Activated CD8-positive, alpha-beta memory T cell treated with anti-CD3 and anti-CD28 coated beads, Interleukin-2, amount 50 U/mL, for 1 hour (primary cell): ENCODE measurements around the gene ZNF571.

Experiments used
- DNase-seq: peaks from one replicate; pipeline ENCODE4 v3.0.0-alpha.2; 2020; ENCODE audit errors: extremely low read depth

The ZNF571 gene

DNA sequence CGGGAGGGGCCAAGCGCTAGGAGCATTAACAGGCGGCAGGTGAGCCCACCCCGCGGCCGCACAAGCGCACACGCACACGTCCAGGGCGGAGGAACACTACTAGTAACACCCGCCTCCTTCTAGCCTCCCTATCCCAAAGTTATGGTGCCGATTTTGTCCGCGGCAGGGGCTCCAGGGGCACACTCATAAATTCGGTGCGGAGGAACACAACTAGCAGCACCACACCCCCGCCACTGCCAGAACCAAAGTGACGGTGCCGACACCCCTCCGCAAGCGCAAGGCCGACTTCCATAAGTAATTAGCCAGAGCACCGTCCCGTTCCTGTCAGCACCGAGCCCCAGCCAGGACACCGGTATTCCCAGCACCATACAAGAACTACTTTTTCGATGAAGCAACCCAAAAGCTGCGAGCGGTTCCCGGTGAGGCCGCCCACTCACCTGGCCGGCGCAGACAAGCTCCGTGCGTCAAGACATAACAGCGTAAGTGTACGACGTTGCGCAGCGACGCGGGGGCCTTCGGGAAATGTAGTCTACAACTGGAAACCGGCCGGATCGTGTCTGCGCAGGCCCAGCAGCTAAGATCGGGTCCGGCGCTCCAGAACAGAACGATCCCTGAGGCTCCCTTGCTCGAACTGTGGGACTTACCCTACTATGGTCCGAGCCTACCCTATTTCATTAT lies at the start of gene ZNF571, which contains the start of gene ZNF540:
Gene ZNF571 (minus strand): TSS at position 489 of the 678 bp plus-strand sequence. CDS start 8,116 bp downstream, outside the sequence.
Gene ZNF540 (plus strand): TSS at position 573 of the 678 bp plus-strand sequence. CDS start 3,572 bp downstream, outside the sequence.
- peak; percentile 83 for DNase-seq

DNA sequence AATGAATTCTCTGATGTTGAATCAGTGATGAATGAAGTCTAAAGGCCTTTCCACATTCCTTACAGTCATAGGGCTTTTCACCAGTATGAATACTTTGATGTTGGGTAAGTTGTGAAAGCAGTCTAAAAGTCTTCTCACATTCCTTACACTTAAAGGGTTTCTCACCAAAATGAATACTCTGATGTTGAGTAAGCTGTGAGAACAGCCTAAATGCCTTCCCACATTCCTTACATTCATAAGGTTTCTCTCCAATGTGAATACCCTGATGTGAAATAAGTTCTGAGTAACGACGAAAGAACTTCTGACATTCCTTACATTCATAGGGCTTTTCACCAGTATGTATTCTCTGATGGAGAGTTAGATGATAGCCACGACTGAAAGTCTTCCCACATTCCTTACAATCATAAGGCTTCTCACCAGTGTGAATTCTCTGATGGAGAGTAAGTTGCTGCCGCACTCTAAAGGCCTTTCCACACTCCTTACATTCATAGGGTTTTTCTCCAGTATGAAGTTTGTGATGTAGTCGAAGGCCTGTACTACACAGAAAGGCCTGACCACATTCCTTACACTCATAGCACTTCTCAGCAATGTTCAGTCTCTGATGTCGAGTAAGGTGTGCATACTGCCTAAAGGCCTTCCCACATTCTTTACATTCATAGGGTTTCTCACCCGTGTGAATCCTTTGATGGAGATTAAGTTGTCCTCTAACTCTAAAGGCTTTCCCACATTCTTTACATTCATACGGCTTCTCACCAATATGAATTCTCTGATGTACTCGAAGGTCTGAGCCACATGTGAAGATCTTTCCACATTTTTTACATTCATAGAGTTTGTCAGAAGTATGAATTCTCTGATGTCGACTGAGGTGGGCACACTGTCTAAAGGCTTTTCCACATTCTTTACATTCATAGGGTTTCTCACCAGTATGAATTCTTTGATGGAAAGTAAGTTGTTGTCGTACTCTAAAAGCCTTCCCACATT lies 40.8 kb upstream of the ZNF571 start:
- DNase-seq, result no peak

DNA sequence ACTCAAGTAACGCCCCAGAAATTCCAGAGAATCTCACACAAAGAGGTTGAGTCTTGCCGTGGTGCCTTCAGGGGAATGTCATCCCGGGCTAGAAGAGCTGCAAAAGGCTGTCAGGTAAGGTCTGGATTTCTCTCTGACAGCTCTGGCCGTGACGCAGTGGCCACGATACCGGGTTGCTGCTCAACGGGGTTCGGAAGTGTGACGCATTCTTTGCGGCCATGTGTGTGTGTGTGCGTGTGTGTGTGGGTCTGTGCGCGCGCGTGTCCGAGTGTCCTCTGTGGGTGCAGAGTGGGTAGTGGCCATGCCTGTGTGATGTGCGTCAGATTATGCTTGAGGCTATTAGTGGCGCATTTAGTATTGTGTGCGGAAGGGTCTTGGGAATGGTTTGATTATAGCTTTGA lies 390 bp upstream of the ZNF571 start:
- peak; percentile 54 for DNase-seq

DNA sequence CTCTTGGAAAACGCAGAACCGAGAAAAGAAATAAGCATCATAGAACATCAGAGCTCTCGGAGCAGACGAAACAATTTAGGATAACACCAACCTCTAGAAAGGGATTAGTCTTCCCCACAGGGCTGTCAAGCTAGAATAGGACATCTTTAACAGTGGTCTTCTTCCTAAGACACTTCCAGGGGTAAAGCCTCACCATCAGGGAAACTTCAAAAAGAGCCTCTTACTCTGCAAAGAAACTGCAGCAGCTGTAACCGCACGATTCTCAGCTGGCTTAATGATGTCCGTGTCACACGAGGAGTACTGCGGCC lies 642 bp downstream of the ZNF571 start:
- no peak for DNase-seq

DNA sequence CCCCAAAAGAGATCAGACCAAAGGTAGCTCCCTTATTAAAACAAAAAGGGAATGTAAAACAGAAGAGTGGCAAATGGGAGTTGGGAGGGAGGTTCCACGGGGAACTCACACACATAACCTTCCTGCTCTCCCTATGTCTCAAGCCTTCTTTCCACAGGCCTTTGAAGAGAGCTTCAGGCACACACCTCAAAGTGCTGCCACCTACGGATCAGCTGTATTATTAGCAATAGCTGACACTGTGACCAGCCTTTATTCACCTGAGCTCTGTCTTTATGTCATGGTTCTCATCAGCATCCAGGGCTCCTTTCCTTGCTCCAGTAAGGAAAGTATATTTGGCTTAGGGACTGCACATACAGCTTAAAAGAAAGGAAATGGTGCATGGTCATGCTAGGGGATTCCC lies 11.3 kb downstream of the ZNF571 start:
- no peak for DNase-seq

DNA sequence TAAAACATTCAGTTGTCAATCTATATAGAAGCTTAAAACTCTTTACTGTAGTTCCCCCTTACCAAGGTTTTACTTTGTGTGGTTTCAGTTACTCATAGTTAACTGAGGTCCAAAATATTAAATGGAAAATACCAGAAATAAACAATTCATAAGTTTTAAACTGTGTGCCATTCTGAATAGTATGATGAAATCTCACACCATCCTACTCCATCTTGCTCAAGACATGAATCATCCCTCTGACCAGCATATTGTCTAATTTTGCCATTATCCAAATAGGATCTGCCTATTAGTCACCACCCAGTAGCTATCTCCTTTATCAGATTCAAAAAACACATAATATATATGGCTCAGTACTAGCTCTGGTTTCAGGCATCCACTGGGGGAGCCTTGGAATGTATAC lies 22.4 kb downstream of the ZNF571 start:
- DNase-seq, result no peak

DNA sequence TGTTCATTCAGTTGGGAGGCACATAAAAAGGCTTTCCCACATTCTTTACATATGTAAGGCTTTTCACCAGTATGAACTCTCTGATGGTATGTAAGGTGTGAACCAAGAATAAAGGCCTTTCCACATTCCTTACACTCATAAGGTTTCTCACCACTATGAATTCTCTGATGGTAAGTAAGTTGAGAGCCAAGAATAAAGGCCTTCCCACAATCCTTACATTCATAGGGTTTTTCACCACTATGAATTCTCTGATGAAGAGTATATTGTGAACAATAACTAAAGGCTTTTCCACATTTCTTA lies 29.3 kb downstream of the ZNF571 start:
- no peak for DNase-seq

DNA sequence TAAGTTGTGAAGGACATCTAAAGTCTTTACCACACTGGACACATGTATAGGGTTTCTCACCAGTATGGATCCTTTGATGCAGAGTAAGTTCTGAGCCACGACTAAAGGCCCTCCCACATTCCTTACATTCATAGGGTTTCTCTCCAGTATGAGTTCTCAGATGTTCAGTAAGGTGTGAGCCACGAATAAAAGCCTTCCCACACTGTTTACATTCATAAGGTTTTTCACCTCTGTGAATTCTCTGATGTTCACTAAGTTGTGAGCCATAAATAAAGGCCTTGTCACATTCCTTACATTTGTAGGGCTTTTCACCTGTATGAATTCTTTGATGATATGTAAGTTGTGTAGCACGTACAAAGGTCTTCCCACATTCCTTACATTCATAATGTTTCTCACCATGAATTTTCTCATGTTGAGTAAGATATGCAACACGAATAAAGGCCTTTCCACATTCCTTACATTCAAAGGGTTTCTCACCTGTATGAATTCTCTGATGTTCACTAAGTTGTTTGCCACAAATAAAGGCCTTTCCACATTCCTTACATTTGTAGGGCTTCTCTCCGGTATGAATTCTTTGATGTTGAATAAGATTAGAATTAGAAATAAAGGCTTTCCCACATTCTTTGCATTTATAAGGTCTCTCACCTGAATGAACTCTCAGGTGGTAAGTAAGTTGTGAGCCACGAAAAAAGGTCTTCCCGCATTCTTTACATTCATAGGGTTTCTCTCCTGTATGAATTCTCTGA lies 29.8 kb downstream of the ZNF571 start:
- DNase-seq, result no peak

DNA sequence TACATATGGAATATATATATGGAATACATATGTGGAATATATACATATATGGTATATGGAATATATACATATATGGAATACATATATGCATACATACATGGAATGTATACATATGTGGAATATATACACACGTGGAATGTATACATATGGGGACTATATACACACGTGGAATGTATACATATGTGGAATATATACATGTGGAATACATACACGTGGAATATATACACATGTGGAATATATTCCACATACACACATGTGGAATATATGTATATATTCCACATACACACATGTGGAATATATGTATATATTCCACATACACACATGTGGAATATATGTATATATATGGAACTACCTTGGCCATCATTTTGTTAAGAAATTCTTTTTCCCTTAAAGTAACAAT lies 31.1 kb downstream of the ZNF571 start:
- DNase-seq, result no peak

DNA sequence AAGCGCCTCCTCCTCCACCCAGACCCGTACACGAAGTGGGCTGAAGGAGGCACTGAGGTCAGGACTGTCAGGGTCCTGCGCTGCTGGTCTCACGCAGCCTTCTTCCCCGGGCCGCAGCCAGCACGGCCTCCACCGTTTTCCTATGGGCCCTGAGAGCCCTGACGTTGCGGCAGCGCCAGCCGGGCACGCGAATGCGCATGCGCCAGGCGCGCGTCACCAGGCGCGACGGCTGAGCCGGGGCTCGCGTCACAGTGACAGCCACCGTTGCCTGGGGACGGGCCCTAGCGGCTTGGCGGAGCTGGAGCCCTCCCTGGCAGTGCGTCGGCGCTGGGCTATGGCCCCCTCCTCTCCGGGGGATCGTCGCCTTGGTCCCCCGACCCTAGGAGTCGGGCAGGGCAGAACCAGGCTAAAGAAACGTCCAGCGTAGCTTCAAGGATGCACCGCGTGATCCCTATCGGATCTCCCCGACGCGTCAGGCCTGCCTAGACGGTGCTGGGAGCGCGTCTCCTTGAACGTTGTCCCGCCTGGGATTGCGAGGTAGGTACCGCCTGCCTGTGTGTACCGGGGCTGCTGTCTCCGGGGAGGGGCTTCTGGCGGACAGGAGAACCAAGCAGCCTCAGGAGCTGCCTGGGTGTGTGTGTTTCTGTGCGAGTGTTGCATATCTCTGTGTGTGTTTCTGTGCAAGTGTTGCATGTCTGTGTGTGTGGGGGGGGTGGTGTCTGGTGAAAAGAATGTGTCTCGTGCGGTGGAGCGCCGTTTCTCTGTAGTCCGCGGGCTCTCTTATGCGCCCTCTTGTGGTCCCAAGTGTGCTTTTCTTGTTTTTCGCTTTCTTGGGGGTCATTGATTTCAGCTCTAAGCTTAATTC lies 43.2 kb downstream of the ZNF571 start:
- DNase-seq, result no peak

DNA sequence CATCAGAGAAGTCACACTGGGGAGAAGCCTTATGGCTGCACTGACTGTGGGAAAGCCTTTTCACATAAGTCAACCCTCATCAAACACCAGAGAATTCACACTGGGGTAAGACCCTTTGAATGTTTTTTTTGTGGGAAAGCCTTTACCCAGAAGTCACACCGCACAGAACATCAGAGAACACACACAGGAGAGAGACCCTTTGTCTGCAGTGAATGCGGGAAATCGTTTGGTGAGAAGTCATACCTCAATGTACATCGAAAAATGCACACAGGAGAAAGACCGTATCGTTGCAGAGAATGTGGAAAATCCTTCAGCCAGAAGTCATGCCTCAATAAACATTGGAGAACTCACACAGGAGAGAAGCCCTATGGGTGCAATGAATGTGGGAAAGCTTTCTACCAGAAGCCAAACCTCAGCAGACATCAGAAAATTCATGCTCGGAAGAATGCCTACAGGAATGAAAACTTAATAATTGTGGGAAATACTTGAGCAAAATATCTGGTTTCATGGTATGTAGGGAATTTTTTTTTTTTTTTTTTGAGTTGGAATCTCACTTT lies 57.1 kb downstream of the ZNF571 start:
- DNase-seq, result no peak

DNA sequence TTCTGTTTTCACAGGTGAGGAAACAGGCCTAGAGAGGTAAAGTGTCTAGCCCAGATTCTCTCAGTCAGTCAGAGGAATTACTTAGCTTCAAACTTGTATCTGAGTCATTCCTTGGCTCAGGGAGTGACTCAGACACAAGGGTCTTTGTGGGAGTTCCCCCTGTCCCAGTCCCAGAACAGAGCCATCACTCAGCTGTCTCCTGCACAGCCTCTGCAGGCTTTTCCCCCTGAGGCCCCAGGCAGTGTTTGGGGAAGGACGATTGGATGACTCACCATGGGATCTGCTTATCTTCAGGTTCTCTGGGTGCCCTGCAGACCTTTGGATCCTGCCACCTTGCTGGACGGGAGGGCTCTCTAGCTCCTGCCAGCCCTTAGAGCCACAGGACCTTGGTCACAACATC lies 74.7 kb downstream of the ZNF571 start:
- no peak for DNase-seq
